RWPE1 (cell line): Measurements from ENCODE around the gene KIRREL1.

Source experiments
- CTCF ChIA-PET: fragments of 350-600 bp; sonication (Branson Sonifier 250); formaldehyde crosslinking; extraction: SDS; loops from one replicate; lab custom pipeline; 2021; lab: Yijun Ruan, JAX
- POLR2A ChIA-PET: fragments of 400-600 bp; formaldehyde crosslinking; extraction: SDS; loops from one replicate; lab custom pipeline; 2020; ENCODE audit warnings: antibody characterized with exemption; ENCODE audit not compliant: low non-redundant PET; lab: Yijun Ruan, JAX
- DNase-seq: peaks from one replicate; pipeline ENCODE4 v3.0.0; 2012; ENCODE audit warnings: low spot score
- H3K27ac ChIP-seq: fragments of 450-650 bp; 2 replicates; pipeline ENCODE4 v1.5.1; 2017
- CTCF ChIP-seq: fragments of 450-650 bp; conservative IDR thresholded peaks from 2 replicates; pipeline ENCODE4 v1.5.1; 2017; ENCODE audit warnings: low read depth, mild to moderate bottlenecking

Gene KIRREL1

GRCh38 chr1:158102881-158103674, 109.6 kb downstream of the KIRREL1 start:
- DNase-seq: no peak
- TF ChIP-seq CTCF: no peak
- H3K27ac ChIP-seq: no peak overlapping the region
- CTCF ChIA-PET: interaction anchor here (1.6 to 2.1 kb wide), 3 partner anchors 10 to 111 kb away, joined by 4 to 9 read pairs (median 5); no protein-coding TSS in a partner anchor
- POLR2A ChIA-PET: no interaction called here

GRCh38 chr1:158103861-158104522, 110.5 kb downstream of the KIRREL1 start:
- DNase-seq: no peak
- TF ChIP-seq CTCF: no peak
- ChIA-PET CTCF (interaction anchor here (1.1 to 2.1 kb wide), 4 partner anchors 9 to 112 kb away, joined by 4 to 9 read pairs (median 5); no protein-coding TSS in a partner anchor), POLR2A (no interaction called here)
- no peak overlapping the region for H3K27ac ChIP-seq

GRCh38 chr1:158104891-158105290, 111.4 kb downstream of the KIRREL1 start:
- no peak for TF ChIP-seq CTCF
- POLR2A ChIA-PET: no interaction called here

GRCh38 chr1:158105352-158106095, 112.1 kb downstream of the KIRREL1 start:
- DNase-seq: no peak
- TF ChIP-seq CTCF: no peak
- POLR2A ChIA-PET: no interaction called here
- CTCF ChIA-PET: interaction anchor here (0.7 kb wide), 1 partner anchor 13 kb away, joined by 3 read pairs; no protein-coding TSS in a partner anchor
- no peak overlapping the region for H3K27ac ChIP-seq

More at GRCh38 chr1:158104891-158105290, 111.4 kb downstream of the KIRREL1 start:
- H3K27ac ChIP-seq: no peak overlapping the region
- CTCF ChIA-PET: interaction anchor here (0.7 to 2.1 kb wide), 3 partner anchors 14 to 113 kb away, joined by 3 to 9 read pairs (median 5); no protein-coding TSS in a partner anchor
- DNase-seq: no peak

- TF ChIP-seq CTCF: no peak
- H3K27ac ChIP-seq: no peak overlapping the region
- POLR2A ChIA-PET: interaction anchor here (0.6 kb wide), 1 partner anchor 51 kb away, joined by 3 read pairs; no protein-coding TSS in a partner anchor
- CTCF ChIA-PET: interaction anchor here (0.6 to 1.7 kb wide), 2 partner anchors 116 to 940 kb away, joined by 3 to 4 read pairs; no protein-coding TSS in a partner anchor
- no peak for DNase-seq
Measured at GRCh38 chr1:158107916-158108315, 114.5 kb downstream of the KIRREL1 start.
